CD4-positive, alpha-beta T cell (primary cell): ENCODE results near the gene CARS1. TPM values are rescaled to one million over a fixed set of nuclear protein-coding genes. Genes with fewer than 3 reads are reported as not detected.

Source experiments
- ATAC-seq: fragments of 200-7000 bp; cut with Tn5 transposase; one replicate; pipeline ENCODE4 v1.10.0; 2022; ENCODE audit warnings: mild to moderate bottlenecking; ENCODE audit not compliant: poor library complexity
- CTCF ChIA-PET: fragments of 350-600 bp; sonication (Branson Sonifier 250); formaldehyde crosslinking; loops from one replicate; lab custom pipeline; 2021; ENCODE audit warnings: antibody characterized with exemption, inconsistent platforms; lab: Charles Lee
- POLR2A ChIA-PET: fragments of 350-600 bp; sonication (Branson Sonifier 250); formaldehyde crosslinking; loops from one replicate; lab custom pipeline; 2021; ENCODE audit warnings: antibody characterized with exemption, inconsistent platforms; lab: Charles Lee
- DNase-seq, 14 experiments: peaks; one replicate each; pipeline ENCODE4 v3.0.0-alpha.2; 2013 to 2020; ENCODE audit warnings: mixed read lengths in 2 of 14
- H3K27ac ChIP-seq, 2 donors: one replicate each; pipeline versions ENCODE4 v1.5.1 to v1.7.0; 2013; ENCODE audit warnings: low read length in 2 of 2, low read depth in 1 of 2, mild to moderate bottlenecking in 1 of 2
- H3K27me3 ChIP-seq, 2 experiments: 1 replicate in 1 of 2; 2 replicates in 1 of 2; pipeline versions ENCODE4 v1.6.1 to v1.7.0; 2013; ENCODE audit warnings: low read length in 2 of 2, control low read depth in 1 of 2, mild to moderate bottlenecking in 1 of 2, moderate library complexity in 1 of 2; ENCODE audit not compliant: insufficient read depth in 2 of 2, control insufficient read depth in 1 of 2
- H3K36me3 ChIP-seq: one replicate; pipeline ENCODE4 v1.6.1; 2013; ENCODE audit warnings: low read length, control low read depth; ENCODE audit not compliant: insufficient read depth
- H3K4me1 ChIP-seq: one replicate; pipeline ENCODE4 v1.6.1; 2013; ENCODE audit warnings: low read length, control low read depth; ENCODE audit not compliant: insufficient read depth
- H3K4me3 ChIP-seq: one replicate; pipeline ENCODE4 v1.5.1; 2013; ENCODE audit warnings: mild to moderate bottlenecking, low read length, moderate library complexity
- H3K9me3 ChIP-seq, 2 experiments: 1 replicate in 1 of 2; 2 replicates in 1 of 2; pipeline versions ENCODE4 v1.6.1 to v1.7.0; 2013; ENCODE audit warnings: low read length in 2 of 2, mild to moderate bottlenecking in 2 of 2, control low read depth in 1 of 2, moderate library complexity in 1 of 2; ENCODE audit not compliant: control insufficient read depth in 1 of 2, insufficient read depth in 1 of 2
- H3K27ac Mint-ChIP-seq: one replicate; pipeline ENCODE4 v1.8.0; 2020; ENCODE audit warnings: mixed read lengths
- H3K27me3 Mint-ChIP-seq: one replicate; pipeline ENCODE4 v1.8.0; 2021; ENCODE audit warnings: mixed read lengths
- H3K36me3 Mint-ChIP-seq: one replicate; pipeline ENCODE4 v1.8.0; 2021; ENCODE audit warnings: low read depth, mixed read lengths
- H3K4me1 Mint-ChIP-seq: one replicate; pipeline ENCODE4 v1.8.0; 2021; ENCODE audit warnings: low read depth, mixed read lengths
- H3K4me3 Mint-ChIP-seq: one replicate; pipeline ENCODE4 v1.8.0; 2020; ENCODE audit warnings: mild to moderate bottlenecking, mixed read lengths
- H3K9me3 Mint-ChIP-seq: one replicate; pipeline ENCODE4 v1.8.0; 2020; ENCODE audit warnings: mixed read lengths
- intact Hi-C, 2 experiments: fragments of 100-400 bp; cut with DNase I in 1 of 2; cut with micrococcal nuclease in 1 of 2; formaldehyde crosslinking; loops; one replicate each; pipeline versions ENCODE4 v1.15.1 to v1.9.0; 2023 to 2025; cut with DNase I, micrococcal nuclease
- total RNA-seq, 174 experiments: library from RNA in 2 of 174; stranded (reverse) in 2 of 174; gene quantifications; one replicate each; pipeline ENCODE4 v1.2.3 and lab custom pipeline; 2021 to 2026
- TF ChIP-seq, protein P1 (sequence below): fragments of 200-600 bp; IDR thresholded peaks from one replicate; pipeline ENCODE4 v1.8.0; 2022; ENCODE audit warnings: antibody characterized with exemption, mild to moderate bottlenecking

CARS1 gene
- total RNA-seq, 2 experiments from 2014 or later = 24.1 to 25.2 TPM

DNA sequence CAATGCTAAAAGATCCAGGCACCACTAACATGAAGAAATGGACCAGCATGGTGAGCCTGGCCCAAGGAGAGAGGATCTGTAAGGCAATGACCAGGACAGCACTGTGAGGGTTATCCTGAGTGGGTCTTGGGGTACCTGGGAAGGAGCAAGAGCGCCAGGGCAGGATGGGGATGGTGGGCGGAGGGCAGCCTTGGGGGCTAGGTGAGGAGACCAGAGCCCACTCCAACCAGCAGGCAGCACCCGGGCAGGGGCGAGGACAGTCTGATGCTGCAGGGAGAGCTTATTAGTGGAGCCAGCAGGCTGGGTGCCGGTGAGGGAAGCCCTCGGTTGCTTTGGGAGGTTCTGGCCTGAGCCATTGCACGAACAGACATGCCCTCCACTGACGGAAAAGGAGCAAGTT is 54.4 kb downstream of the CARS1 start:
- no peaks in the 10 kb centered on the region for H3K27me3 ChIP-seq
- no peak for ATAC-seq
- no peak overlapping the region for H3K4me3 Mint-ChIP-seq

DNA sequence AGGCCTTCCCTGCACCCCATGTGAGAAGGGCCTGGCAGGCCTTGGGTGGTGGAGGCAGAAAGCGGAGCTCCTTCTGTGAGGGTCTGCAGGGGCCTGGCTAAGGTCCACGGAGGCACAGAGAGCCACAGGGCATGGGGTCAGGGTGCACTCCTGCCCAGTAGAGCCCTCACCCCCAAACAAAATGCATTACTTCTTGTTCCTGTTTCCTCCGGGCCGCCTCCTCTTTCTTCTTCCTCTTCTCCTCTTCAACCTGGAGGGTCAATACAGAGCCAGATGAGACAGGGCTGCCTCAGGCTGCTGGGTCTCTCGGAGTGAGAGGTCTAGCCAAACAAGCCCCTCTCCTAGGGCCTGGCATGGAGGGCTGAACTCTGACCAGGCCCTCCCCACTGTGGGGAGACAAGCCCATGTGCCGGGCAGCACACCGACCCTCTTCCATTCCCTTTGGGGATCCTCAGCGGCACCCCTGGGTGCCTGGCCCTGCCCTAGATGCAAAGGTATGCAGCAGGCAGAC is 54.8 kb downstream of the CARS1 start:
- no peaks in the 10 kb centered on the region for H3K9me3 ChIP-seq
- intact Hi-C loops = no loop called here
- ChIA-PET POLR2A (interaction anchor here (0.6 kb wide), 1 partner anchor 10 kb away, joined by 4 read pairs; the partner anchor contains the start of gene NAP1L4), CTCF (no interaction called here)
- Mint-ChIP-seq H3K9me3 (no peaks in the 10 kb centered on the region), H3K27me3 (no peaks in the 10 kb centered on the region), H3K27ac (no peak overlapping the region), H3K4me1 (no peaks in the 10 kb centered on the region), H3K36me3 (peaks cover 57% of the 10 kb centered on the region), H3K4me3 (no peak overlapping the region)
- DNase-seq (no peak), ATAC-seq (no peak)
- no peaks in the 10 kb centered on the region for H3K27me3 ChIP-seq
- no peak overlapping the region for H3K4me3 ChIP-seq
- H3K27ac ChIP-seq = no peak overlapping the region
- TF ChIP-seq, protein P1, sequence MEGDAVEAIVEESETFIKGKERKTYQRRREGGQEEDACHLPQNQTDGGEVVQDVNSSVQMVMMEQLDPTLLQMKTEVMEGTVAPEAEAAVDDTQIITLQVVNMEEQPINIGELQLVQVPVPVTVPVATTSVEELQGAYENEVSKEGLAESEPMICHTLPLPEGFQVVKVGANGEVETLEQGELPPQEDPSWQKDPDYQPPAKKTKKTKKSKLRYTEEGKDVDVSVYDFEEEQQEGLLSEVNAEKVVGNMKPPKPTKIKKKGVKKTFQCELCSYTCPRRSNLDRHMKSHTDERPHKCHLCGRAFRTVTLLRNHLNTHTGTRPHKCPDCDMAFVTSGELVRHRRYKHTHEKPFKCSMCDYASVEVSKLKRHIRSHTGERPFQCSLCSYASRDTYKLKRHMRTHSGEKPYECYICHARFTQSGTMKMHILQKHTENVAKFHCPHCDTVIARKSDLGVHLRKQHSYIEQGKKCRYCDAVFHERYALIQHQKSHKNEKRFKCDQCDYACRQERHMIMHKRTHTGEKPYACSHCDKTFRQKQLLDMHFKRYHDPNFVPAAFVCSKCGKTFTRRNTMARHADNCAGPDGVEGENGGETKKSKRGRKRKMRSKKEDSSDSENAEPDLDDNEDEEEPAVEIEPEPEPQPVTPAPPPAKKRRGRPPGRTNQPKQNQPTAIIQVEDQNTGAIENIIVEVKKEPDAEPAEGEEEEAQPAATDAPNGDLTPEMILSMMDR = no peak
- no peaks in the 10 kb centered on the region for H3K4me1 ChIP-seq
- H3K36me3 ChIP-seq = peaks cover 64% of the 10 kb centered on the region

More for the DNA sequence above, 54.4 kb downstream of the CARS1 start:
- TF ChIP-seq, protein P1 = no peak
- Mint-ChIP-seq H3K4me1 (no peaks in the 10 kb centered on the region), H3K27ac (no peak overlapping the region), H3K9me3 (no peaks in the 10 kb centered on the region), H3K36me3 (peaks cover 61% of the 10 kb centered on the region), H3K27me3 (no peaks in the 10 kb centered on the region)
- POLR2A ChIA-PET = interaction anchor here (1.1 to 1.2 kb wide), 2 partner anchors 12 to 13 kb away, joined by 3 to 6 read pairs; no protein-coding TSS in a partner anchor
- Histone ChIP-seq H3K9me3 (no peaks in the 10 kb centered on the region), H3K36me3 (peaks cover 69% of the 10 kb centered on the region), H3K4me1 (no peaks in the 10 kb centered on the region), H3K27ac (no peak overlapping the region), H3K4me3 (no peak overlapping the region)
- peak in 1 of 14 experiments; percentile 6 for DNase-seq
- intact Hi-C loops = no loop called here
- CTCF ChIA-PET = no interaction called here

DNA sequence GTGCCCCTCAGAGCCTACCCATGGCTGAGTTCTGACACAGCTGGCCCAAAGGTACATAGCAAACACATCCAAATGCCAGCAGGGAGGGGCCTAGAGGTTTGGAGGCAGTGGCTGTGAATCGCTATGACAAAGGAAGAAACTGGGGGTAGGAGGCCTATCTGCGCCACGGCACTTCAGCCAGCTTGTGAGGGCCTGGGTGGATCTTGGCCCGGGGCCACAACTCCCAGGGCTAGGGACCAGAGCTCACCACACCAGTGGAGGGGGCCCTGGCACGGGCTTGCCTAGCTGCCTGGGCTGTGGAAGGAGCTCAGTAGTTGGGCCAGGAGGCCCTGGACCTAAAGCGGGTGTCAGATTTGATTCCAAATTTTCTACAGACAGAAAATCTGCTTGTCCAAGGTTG is 55.7 kb downstream of the CARS1 start:
- peaks cover 57% of the 10 kb centered on the region for H3K36me3 Mint-ChIP-seq
- no peak overlapping the region for H3K4me3 Mint-ChIP-seq
- Histone ChIP-seq H3K4me3 (no peak overlapping the region), H3K27me3 (no peaks in the 10 kb centered on the region), H3K27ac (no peak overlapping the region), H3K4me1 (no peaks in the 10 kb centered on the region), H3K36me3 (peaks cover 62% of the 10 kb centered on the region), H3K9me3 (no peaks in the 10 kb centered on the region)
- intact Hi-C loops = no loop called here
- no peaks in the 10 kb centered on the region for H3K4me1 Mint-ChIP-seq
- no peaks in the 10 kb centered on the region for H3K9me3 Mint-ChIP-seq
- ATAC-seq = no peak
- TF ChIP-seq, protein P1 = no peak
- H3K27me3 Mint-ChIP-seq = no peaks in the 10 kb centered on the region
- DNase-seq = no peak
- ChIA-PET CTCF (interaction anchor here (1.7 kb wide), 1 partner anchor 12 kb away, joined by 3 read pairs; no protein-coding TSS in a partner anchor), POLR2A (interaction anchor here (0.6 kb wide), 1 partner anchor 9 kb away, joined by 4 read pairs; the partner anchor contains the start of gene NAP1L4)
- H3K27ac Mint-ChIP-seq = peak overlapping the region; percentile 56
